Stomach (tissue), 4 donors: ENCODE data around the gene DDIAS.

Source experiments
- CTCF ChIP-seq, 7 experiments: fragments of 450-650 bp in 4 of 7; fragments of 200-600 bp in 3 of 7; sonication (generic) in 3 of 7; IDR thresholded peaks; one replicate each; pipeline ENCODE4 v1.5.1; 2016 to 2019; ENCODE audit warnings: antibody characterized with exemption in 7 of 7, control low read depth in 2 of 7, mild to moderate bottlenecking in 1 of 7
- POLR2A ChIP-seq, 4 donors: fragments of 450-650 bp; IDR thresholded peaks; one replicate each; pipeline ENCODE4 v1.6.1; 2016; ENCODE audit warnings: antibody characterized with exemption in 4 of 4, control low read depth in 2 of 4, mild to moderate bottlenecking in 1 of 4, moderate library complexity in 1 of 4
- POLR2AphosphoS5 ChIP-seq, 3 donors: sonication (generic); formaldehyde crosslinking; IDR thresholded peaks; one replicate each; pipeline ENCODE4 v1.6.1; 2016; ENCODE audit warnings: antibody characterized with exemption in 3 of 3

GRCh38 chr11:82869657-82870056 is 31.9 kb upstream of the DDIAS start:
- TF ChIP-seq POLR2AphosphoS5 (IDR thresholded peaks at IDR 0.05) (no peak), POLR2A (IDR thresholded peaks at IDR 0.05) (no peak), CTCF (IDR thresholded peaks at IDR 0.05) (no peak)
